ENCODE results near the gene APOBEC3C.
"Not testable (repeated sequence)": the region's sequence is repeated elsewhere in the genome, so short reads cannot be mapped to it uniquely, and the experiment has no call there.

APOBEC3C gene

GRCh38 chr22:39013942-39014722 lies at the start of gene APOBEC3C:
APOBEC3C (plus strand) TSS chr22:39014257; CDS start chr22:39014363, 106 bp downstream.
- FAIRE-seq (no peak), DNase-seq (ENCODE audit: low spot score) (peak; percentile 84)

- DNase-seq (ENCODE audit: low spot score), result no peak
- FAIRE-seq, result no peak
These were observed 49.8 kb upstream of the APOBEC3C start for GRCh38 chr22:38964306-38964705.

DNA sequence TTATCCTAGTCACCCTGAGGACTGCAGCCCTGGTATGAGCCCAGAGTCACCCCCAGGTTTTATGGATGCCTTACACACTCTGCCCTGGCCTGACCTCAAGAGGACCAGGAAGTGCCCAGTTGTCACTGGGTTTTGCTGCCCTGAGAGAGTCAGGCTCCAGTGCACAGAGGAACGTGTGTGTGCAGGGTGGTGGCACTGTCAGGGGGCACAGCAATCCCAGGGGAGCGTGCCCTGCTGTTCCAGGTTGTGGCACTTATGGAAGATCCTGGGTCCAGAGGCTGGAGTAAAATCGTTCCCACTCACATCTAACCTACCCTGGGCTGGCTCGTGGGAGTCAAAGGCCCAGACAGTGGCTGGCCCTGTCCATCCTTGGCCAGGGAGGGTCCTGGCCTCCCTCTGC lies 49.1 kb upstream of the APOBEC3C start:
- FAIRE-seq (no peak), DNase-seq (ENCODE audit: low spot score) (no peak)

- FAIRE-seq (peak; percentile 13), DNase-seq (ENCODE audit: low spot score) (no peak)
These were observed 48.3 kb upstream of the APOBEC3C start for GRCh38 chr22:38965614-38966379.

DNA sequence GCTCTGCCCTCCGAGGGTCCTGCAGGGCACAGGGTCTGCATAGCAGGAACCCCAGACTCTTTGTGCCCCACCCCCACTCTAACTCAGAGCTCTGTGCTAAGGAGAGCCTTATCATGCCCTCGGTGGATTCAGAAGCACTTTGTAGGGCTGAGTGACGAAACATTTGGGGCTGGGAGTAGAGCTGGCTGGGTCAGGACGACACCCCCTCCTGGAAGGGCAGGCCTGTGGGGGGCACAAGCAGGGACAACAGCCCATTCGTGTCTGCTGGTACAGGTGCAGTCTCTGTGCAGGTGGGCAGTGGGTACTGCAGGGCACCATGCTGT lies 47.7 kb upstream of the APOBEC3C start:
- FAIRE-seq (no peak), DNase-seq (ENCODE audit: low spot score) (no peak)

DNA sequence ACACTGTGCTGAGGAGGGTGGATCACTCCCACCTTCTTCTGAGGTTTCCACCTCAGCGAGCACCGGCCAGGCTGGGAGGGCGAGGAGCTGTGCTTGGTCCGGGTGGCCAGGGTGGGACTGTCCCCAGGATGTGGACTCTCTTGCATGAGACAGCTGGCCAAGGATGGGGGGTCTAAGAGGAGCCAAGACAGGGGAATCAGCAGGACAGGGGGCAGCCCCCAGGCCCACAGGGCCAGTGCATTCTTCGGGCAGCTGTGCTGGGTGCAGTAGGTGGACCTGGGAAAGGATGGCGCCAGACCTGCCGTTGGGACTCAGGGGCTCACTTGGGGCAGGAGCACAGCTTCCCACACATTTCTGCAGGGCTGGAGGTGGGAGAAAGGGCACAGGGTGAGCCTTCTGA lies 47.1 kb upstream of the APOBEC3C start:
- FAIRE-seq, result no peak

GRCh38 chr22:38967451-38968450 lies 46.3 kb upstream of the APOBEC3C start:
- DNase-seq (ENCODE audit: low spot score) (no peak), FAIRE-seq (no peak)

More for the DNA sequence above, 47.1 kb upstream of the APOBEC3C start:
- DNase-seq (ENCODE audit: low spot score), result no peak

DNA sequence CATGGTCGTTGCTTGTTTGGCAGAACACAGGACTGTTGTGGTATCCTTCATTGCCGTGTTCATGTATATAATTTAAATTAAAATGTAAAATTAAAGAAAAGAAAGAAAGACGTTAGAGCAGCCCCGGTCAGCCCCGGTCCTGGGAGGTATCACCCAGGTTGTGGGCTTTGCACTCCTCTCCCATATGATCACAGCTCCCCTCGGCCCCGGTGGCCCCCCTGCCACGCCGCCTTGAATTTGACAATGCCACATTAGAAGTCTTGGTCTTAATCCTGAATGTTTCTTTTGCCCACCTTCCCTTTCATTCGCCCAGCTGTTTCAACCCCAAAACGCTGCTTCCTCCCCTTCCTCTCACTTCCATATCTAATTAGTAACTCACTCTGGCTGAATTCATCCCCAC lies 45.3 kb upstream of the APOBEC3C start:
- FAIRE-seq, result no peak

DNA sequence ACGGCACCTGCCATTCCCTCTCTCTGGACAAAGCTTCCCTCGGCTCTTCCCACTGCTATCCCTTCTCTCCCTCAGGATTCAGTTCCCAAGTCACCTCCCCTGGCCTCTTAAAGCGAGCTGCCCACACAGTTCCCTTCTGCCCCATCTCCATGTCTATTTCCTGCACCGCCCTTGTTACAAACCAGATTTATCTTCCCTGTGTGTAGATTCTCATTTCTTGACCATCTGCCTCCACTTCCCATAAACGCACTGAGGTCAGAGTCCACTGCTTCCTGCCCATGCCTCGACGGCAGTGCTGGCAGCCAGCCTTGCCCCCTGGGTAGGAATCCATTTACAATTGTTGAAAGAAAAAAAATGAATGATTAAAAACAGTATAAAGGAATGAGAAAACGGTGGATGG lies 43.5 kb upstream of the APOBEC3C start:
- DNase-seq (ENCODE audit: low spot score) (no peak), FAIRE-seq (no peak)

More for the DNA sequence above, 45.3 kb upstream of the APOBEC3C start:
- DNase-seq (ENCODE audit: low spot score), result no peak

DNA sequence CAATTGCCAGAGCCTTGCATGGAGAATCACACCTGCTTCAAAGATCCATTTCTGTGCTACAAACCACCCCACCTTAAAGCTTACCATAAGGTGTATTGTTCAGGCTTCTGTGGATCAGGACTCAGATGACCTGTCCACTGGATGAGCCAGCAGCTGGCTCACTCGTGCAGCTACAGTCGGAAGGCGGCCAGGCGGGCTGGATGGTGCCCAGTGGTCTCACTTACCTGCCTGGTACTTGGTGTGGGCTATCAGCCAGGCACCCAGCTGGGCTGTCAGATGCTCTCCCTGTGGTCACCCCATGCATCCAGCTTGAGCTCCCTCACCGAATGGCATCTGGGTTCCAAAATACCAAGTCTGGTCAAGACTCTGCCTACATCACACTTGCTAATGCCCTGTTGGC lies 42.9 kb upstream of the APOBEC3C start:
- FAIRE-seq (peak; percentile 89), DNase-seq (ENCODE audit: low spot score) (no peak)

GRCh38 chr22:38971791-38972190 lies 42.3 kb upstream of the APOBEC3C start:
- DNase-seq (ENCODE audit: low spot score) (no peak), FAIRE-seq (no peak)

GRCh38 chr22:38972558-38972957 lies 41.5 kb upstream of the APOBEC3C start:
- DNase-seq (ENCODE audit: low spot score), result no peak
- FAIRE-seq, result no peak

DNA sequence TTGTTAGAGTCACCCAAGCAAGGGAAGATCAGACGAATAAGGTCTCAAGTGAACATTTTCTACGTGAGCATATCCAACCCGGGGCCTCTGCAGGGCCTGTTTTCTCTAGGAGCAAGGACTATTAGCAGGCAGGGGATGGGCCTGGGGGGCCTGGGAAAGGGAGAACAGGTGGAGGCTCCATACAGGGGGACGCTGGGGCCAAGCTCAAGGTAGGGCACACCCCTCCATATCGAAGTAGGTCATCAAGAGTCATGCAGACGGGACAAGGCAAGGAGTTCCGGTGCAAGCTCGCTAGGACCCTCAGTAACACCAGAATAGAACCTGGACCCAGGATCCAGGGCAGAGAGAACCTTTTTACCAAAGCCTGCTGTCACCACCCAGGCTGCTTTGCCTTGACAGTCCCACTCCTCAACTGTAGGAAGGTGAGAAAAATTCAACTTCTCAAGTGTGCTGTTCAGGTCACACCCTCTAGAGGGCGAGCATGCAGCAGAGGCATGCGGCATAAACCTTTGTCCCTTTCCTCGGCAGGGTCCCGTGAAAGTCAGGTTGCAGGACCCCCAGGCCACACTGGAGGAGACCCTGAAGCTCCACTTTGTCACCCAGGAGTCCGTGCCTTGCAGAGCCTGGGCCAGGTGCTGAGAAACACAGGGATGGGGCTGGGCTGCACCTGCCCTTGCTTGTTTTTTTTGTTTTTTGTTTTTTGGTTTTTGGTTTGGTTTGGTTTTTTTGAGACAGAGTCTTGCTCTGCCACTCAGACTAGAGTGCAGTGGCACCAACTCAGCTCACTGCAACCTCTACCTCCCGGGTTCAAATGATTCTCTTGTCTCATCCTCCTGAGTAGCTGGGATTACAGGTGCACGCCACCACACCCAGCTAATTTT lies 40.5 kb upstream of the APOBEC3C start:
- DNase-seq (ENCODE audit: low spot score) (peak; percentile 59), FAIRE-seq (no peak)

GRCh38 chr22:38974170-38974825 lies 39.8 kb upstream of the APOBEC3C start:
- DNase-seq (ENCODE audit: low spot score), result no peak
- FAIRE-seq, result no peak

GRCh38 chr22:38974826-38975175 lies 39.3 kb upstream of the APOBEC3C start:
- FAIRE-seq (no peak), DNase-seq (ENCODE audit: low spot score) (no peak)

DNA sequence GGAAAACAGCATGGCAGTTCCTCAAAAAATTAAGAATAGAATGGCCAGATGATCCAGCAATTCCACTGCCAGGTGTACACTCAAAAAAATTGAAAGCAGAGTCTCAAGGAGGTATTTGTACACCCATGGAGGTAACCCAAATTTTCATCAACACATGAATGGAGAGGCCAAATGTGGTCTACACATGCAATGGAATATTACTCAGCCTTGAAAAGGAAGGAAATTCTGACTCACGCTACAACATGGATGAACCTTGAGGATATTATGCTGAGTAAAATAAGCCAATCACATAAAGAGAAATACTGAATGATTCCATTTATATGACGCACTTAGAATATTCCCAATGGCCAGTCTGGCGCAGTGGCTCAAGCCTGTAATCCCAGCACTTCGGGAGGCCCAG lies 36.8 kb upstream of the APOBEC3C start:
- not testable (repeated sequence) for DNase-seq (ENCODE audit: low spot score); FAIRE-seq

DNA sequence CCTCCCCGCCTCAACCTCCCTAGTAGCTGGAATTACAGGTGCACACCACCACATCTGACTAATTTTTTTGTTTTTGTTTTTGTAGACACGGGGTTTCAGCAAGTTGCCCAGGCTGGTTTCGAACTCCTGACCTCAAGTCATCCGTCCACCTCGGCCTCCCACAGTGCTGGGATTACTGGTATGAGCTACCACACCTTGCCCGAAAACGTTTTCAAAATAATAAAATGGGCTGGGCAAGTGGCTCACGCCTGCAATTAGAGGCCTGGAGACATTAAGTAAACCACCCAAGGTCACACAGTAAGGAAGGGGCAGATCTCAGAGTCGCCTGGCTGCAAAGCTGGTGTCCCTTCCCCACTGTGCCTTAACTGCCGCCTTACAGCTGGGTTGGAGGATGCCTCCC lies 33.5 kb upstream of the APOBEC3C start:
- FAIRE-seq, result peak; percentile 42
- DNase-seq (ENCODE audit: low spot score), result not testable (repeated sequence)

GRCh38 chr22:38981005-38981991 lies 32.8 kb upstream of the APOBEC3C start:
- DNase-seq (ENCODE audit: low spot score) (peak; percentile 76), FAIRE-seq (peak; percentile 95)
